SK-N-SH treated with all-trans-retinoic acid at 6 μM for 48 hours (cell line): ENCODE measurements around the gene KPNA6.

Source experiments
- ARNTL ChIP-seq: fragments of 450-650 bp; formaldehyde crosslinking; IDR thresholded peaks from 2 replicates; pipeline ENCODE4 v1.5.0; 2020; ENCODE audit warnings: low read depth, mild to moderate bottlenecking, moderate library complexity, borderline replicate concordance
- CSDC2 ChIP-seq: fragments of 250-450 bp; sonication (Bioruptor Pico); IDR thresholded peaks from 2 replicates; pipeline ENCODE4 v1.5.0; 2020; ENCODE audit warnings: mild to moderate bottlenecking, moderate library complexity
- GLIS3 ChIP-seq: fragments of 250-450 bp; sonication (Bioruptor Pico); IDR thresholded peaks from 2 replicates; pipeline ENCODE4 v1.5.0; 2020; ENCODE audit warnings: mild to moderate bottlenecking, moderate library complexity
- ISL1 ChIP-seq: fragments of 250-450 bp; sonication (Bioruptor Pico); IDR thresholded peaks from 2 replicates; pipeline ENCODE4 v2.1.2; 2022; ENCODE audit warnings: mild to moderate bottlenecking, moderate library complexity
- RARB ChIP-seq: fragments of 250-450 bp; sonication (Bioruptor Pico); IDR thresholded peaks from 2 replicates; pipeline ENCODE4 v1.8.0; 2021; ENCODE audit warnings: mild to moderate bottlenecking, moderate library complexity
- TCF4 ChIP-seq: fragments of 250-450 bp; sonication (Bioruptor Pico); IDR thresholded peaks from 2 replicates; pipeline ENCODE4 v1.8.0; 2021; ENCODE audit warnings: mild to moderate bottlenecking, moderate library complexity, borderline replicate concordance
- ZFP3 ChIP-seq: fragments of 250-450 bp; sonication (Bioruptor Pico); IDR thresholded peaks from 2 replicates; pipeline ENCODE4 v1.5.0; 2020; ENCODE audit warnings: mild to moderate bottlenecking, moderate library complexity
- ZFP30 ChIP-seq: fragments of 450-650 bp; formaldehyde crosslinking; IDR thresholded peaks from 2 replicates; pipeline ENCODE4 v1.5.0; 2022; ENCODE audit warnings: mild to moderate bottlenecking, moderate library complexity
- TF ChIP-seq, protein P1 (sequence below): fragments of 250-450 bp; sonication (Bioruptor Pico); IDR thresholded peaks from 2 replicates; pipeline ENCODE4 v1.5.1; 2020; ENCODE audit warnings: low read depth, mild to moderate bottlenecking, moderate library complexity
- TF ChIP-seq, protein P2 (sequence below): fragments of 250-450 bp; sonication (Bioruptor Pico); IDR thresholded peaks from 2 replicates; pipeline ENCODE4 v1.5.0; 2020; ENCODE audit warnings: mild to moderate bottlenecking, moderate library complexity
- TF ChIP-seq, protein P3 (sequence below): fragments of 250-450 bp; sonication (Bioruptor Pico); IDR thresholded peaks from 2 replicates; pipeline ENCODE4 v1.5.1; 2021; ENCODE audit warnings: mild to moderate bottlenecking, moderate library complexity

DNA sequence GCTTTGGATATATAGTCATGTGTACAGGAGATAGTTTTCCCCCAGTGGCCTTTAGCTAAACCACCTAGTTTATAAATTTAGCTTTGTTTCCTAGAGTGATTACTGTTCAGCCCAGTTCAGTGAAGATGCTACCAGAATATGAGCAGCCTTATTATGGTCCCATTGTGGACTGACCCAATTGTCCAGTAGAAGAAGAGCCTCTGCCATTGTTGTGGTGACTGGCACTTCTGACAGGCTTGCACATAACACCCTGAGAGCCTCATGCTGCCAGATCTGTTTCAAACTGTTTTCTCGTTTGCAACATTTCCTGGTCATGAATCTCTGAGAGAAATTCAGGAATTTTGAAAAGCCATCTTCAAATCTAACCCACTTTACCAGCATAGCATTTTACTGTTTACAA lies 20.6 kb downstream of the KPNA6 start:
- TF ChIP-seq ZFP3 (no peak), ARNTL (CRISPR knock-in tag) (no peak), ISL1 (CRISPR knock-in tag) (no peak), ZFP30 (no peak), CSDC2 (no peak), GLIS3 (CRISPR knock-in tag) (no peak), TCF4 (CRISPR knock-in tag) (no peak), RARB (CRISPR knock-in tag) (no peak)
- TF ChIP-seq, protein P1, sequence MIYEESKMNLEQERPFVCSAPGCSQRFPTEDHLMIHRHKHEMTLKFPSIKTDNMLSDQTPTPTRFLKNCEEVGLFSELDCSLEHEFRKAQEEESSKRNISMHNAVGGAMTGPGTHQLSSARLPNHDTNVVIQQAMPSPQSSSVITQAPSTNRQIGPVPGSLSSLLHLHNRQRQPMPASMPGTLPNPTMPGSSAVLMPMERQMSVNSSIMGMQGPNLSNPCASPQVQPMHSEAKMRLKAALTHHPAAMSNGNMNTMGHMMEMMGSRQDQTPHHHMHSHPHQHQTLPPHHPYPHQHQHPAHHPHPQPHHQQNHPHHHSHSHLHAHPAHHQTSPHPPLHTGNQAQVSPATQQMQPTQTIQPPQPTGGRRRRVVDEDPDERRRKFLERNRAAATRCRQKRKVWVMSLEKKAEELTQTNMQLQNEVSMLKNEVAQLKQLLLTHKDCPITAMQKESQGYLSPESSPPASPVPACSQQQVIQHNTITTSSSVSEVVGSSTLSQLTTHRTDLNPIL (CRISPR knock-in tag), result no peak
- TF ChIP-seq, protein P2, sequence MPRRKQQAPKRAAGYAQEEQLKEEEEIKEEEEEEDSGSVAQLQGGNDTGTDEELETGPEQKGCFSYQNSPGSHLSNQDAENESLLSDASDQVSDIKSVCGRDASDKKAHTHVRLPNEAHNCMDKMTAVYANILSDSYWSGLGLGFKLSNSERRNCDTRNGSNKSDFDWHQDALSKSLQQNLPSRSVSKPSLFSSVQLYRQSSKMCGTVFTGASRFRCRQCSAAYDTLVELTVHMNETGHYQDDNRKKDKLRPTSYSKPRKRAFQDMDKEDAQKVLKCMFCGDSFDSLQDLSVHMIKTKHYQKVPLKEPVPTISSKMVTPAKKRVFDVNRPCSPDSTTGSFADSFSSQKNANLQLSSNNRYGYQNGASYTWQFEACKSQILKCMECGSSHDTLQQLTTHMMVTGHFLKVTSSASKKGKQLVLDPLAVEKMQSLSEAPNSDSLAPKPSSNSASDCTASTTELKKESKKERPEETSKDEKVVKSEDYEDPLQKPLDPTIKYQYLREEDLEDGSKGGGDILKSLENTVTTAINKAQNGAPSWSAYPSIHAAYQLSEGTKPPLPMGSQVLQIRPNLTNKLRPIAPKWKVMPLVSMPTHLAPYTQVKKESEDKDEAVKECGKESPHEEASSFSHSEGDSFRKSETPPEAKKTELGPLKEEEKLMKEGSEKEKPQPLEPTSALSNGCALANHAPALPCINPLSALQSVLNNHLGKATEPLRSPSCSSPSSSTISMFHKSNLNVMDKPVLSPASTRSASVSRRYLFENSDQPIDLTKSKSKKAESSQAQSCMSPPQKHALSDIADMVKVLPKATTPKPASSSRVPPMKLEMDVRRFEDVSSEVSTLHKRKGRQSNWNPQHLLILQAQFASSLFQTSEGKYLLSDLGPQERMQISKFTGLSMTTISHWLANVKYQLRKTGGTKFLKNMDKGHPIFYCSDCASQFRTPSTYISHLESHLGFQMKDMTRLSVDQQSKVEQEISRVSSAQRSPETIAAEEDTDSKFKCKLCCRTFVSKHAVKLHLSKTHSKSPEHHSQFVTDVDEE (CRISPR knock-in tag), result no peak
- TF ChIP-seq, protein P3, sequence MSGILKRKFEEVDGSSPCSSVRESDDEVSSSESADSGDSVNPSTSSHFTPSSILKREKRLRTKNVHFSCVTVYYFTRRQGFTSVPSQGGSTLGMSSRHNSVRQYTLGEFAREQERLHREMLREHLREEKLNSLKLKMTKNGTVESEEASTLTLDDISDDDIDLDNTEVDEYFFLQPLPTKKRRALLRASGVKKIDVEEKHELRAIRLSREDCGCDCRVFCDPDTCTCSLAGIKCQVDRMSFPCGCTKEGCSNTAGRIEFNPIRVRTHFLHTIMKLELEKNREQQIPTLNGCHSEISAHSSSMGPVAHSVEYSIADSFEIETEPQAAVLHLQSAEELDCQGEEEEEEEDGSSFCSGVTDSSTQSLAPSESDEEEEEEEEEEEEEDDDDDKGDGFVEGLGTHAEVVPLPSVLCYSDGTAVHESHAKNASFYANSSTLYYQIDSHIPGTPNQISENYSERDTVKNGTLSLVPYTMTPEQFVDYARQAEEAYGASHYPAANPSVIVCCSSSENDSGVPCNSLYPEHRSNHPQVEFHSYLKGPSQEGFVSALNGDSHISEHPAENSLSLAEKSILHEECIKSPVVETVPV (CRISPR knock-in tag), result no peak
